ENCODE data around the gene CHRD.

Gene CHRD

DNA sequence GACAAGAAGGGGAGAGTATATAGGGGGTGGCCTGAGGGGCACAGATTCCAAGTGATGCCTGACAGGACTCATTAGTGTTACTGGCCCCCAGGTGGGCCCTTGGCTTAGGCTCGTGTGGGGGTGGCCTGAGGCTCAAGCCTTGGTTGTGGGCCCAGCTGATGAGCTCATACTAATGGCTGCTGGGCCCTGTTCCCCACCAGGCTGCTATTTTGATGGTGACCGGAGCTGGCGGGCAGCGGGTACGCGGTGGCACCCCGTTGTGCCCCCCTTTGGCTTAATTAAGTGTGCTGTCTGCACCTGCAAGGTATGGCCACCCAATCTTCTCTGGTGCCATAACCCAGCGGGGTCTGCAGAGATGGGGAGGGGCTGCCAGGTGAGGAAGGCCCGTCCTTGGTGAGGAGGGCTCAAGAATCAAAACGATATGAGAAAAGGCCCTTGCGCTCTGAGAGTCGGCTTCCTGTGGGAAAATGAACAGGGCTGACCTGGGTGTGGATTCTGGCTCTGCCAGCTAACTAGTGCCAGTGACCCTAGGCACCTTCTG lies 7.4 kb downstream of the CHRD start:
- Histone ChIP-seq H3K27me3 (peaks cover 8% of the 10 kb centered on the region), H3K4me1 (no peaks in the 10 kb centered on the region), H3K9me3 (no peaks in the 10 kb centered on the region), H3K4me3 (ENCODE audit: low read depth, low read length) (no peak overlapping the region), H3K36me3 (no peaks in the 10 kb centered on the region)
- no peak for DNase-seq
- TF ChIP-seq, protein P1, sequence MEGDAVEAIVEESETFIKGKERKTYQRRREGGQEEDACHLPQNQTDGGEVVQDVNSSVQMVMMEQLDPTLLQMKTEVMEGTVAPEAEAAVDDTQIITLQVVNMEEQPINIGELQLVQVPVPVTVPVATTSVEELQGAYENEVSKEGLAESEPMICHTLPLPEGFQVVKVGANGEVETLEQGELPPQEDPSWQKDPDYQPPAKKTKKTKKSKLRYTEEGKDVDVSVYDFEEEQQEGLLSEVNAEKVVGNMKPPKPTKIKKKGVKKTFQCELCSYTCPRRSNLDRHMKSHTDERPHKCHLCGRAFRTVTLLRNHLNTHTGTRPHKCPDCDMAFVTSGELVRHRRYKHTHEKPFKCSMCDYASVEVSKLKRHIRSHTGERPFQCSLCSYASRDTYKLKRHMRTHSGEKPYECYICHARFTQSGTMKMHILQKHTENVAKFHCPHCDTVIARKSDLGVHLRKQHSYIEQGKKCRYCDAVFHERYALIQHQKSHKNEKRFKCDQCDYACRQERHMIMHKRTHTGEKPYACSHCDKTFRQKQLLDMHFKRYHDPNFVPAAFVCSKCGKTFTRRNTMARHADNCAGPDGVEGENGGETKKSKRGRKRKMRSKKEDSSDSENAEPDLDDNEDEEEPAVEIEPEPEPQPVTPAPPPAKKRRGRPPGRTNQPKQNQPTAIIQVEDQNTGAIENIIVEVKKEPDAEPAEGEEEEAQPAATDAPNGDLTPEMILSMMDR (IDR thresholded peaks at IDR 0.05; ENCODE audit: low read depth, low read length), result no peak

DNA sequence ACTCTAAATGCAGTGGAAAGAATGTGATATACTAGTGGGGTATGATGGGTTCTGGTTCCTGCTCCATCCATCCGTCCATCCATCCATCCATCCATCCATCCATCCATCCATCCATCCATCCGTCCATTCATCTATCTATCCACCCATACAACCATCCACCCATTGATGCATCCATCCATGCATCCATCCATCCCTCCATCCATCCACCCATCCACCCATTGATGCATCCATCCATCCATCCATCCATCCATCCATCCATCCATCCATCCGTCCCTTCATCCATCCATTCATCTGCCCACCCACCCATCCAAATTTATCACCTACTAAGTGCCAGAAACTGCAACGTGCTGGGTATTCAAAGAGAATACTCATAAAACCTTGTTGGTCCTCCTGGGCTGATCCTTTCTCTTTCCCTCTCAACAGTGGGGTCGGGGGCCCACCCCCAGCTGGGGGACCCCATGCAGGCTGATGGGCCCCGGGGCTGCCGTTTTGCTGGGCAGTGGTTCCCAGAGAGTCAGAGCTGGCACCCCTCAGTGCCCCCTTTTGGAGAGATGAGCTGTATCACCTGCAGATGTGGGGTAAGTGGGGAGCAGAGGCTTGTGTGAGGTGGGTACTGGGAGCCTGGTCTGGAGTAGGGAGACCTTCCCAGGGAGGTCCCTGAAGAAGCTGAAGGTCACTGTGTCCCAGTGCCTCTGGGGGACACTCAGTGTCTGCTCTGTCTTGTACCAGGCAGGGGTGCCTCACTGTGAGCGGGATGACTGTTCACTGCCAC lies 8.5 kb downstream of the CHRD start:
- DNase-seq, result no peak
- TF ChIP-seq, protein P1 (IDR thresholded peaks at IDR 0.05; ENCODE audit: low read depth, low read length), result no peak
- Histone ChIP-seq H3K36me3 (no peaks in the 10 kb centered on the region), H3K9me3 (no peaks in the 10 kb centered on the region), H3K27me3 (peaks cover 6% of the 10 kb centered on the region), H3K4me3 (ENCODE audit: low read depth, low read length) (no peak overlapping the region), H3K4me1 (no peaks in the 10 kb centered on the region)

GRCh38 chr3:184388936-184389230 lies 9.0 kb downstream of the CHRD start:
- Histone ChIP-seq H3K36me3 (no peaks in the 10 kb centered on the region), H3K4me1 (no peaks in the 10 kb centered on the region), H3K4me3 (ENCODE audit: low read depth, low read length) (no peak overlapping the region), H3K27me3 (peaks cover 6% of the 10 kb centered on the region), H3K9me3 (no peaks in the 10 kb centered on the region)
- TF ChIP-seq, protein P1 (IDR thresholded peaks at IDR 0.05; ENCODE audit: low read depth, low read length), result no peak
- DNase-seq, result no peak

DNA sequence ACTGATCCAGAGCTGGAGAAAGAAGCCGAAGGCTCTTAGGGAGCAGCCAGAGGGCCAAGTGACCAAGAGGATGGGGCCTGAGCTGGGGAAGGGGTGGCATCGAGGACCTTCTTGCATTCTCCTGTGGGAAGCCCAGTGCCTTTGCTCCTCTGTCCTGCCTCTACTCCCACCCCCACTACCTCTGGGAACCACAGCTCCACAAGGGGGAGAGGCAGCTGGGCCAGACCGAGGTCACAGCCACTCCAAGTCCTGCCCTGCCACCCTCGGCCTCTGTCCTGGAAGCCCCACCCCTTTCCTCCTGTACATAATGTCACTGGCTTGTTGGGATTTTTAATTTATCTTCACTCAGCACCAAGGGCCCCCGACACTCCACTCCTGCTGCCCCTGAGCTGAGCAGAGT lies 9.5 kb downstream of the CHRD start:
- no peak for DNase-seq
- Histone ChIP-seq H3K4me1 (no peaks in the 10 kb centered on the region), H3K4me3 (ENCODE audit: low read depth, low read length) (no peak overlapping the region), H3K36me3 (no peaks in the 10 kb centered on the region), H3K9me3 (no peaks in the 10 kb centered on the region), H3K27me3 (peaks cover 6% of the 10 kb centered on the region)
- TF ChIP-seq, protein P1 (IDR thresholded peaks at IDR 0.05; ENCODE audit: low read depth, low read length), result no peak

GRCh38 chr3:184389935-184390528 lies 10.2 kb downstream of the CHRD start:
- TF ChIP-seq, protein P1 (IDR thresholded peaks at IDR 0.05; ENCODE audit: low read depth, low read length), result no peak
- Histone ChIP-seq H3K4me3 (ENCODE audit: low read depth, low read length) (no peak overlapping the region), H3K4me1 (no peaks in the 10 kb centered on the region), H3K27me3 (peaks cover 6% of the 10 kb centered on the region), H3K9me3 (no peaks in the 10 kb centered on the region), H3K36me3 (no peaks in the 10 kb centered on the region)
- DNase-seq, result no peak

- TF ChIP-seq, protein P1 (IDR thresholded peaks at IDR 0.05; ENCODE audit: low read depth, low read length), result no peak
- Histone ChIP-seq H3K27me3 (peaks cover 6% of the 10 kb centered on the region), H3K9me3 (no peaks in the 10 kb centered on the region), H3K36me3 (no peaks in the 10 kb centered on the region), H3K4me3 (ENCODE audit: low read depth, low read length) (no peak overlapping the region), H3K4me1 (no peaks in the 10 kb centered on the region)
- DNase-seq, result no peak
Measured at GRCh38 chr3:184391266-184391665, 11.4 kb downstream of the CHRD start.
